LNCAP (cell line): ENCODE data around the gene OSBPL3.

Source experiments
- CTCF ChIP-seq: fragments of 450-650 bp; IDR thresholded peaks from 2 replicates; pipeline ENCODE4 v1.5.1; 2017; ENCODE audit warnings: mild to moderate bottlenecking

Gene OSBPL3

GRCh38 chr7:24932815-24933214 lies 47.2 kb downstream of the OSBPL3 start:
- no peak for TF ChIP-seq CTCF

- TF ChIP-seq CTCF = no peak
Observed at GRCh38 chr7:24932389-24932788, 47.6 kb downstream of the OSBPL3 start.

- TF ChIP-seq CTCF = no peak
Observed at GRCh38 chr7:24931844-24932243, 48.1 kb downstream of the OSBPL3 start.

- TF ChIP-seq CTCF = no peak
Observed at GRCh38 chr7:24930856-24931255, 49.1 kb downstream of the OSBPL3 start.

GRCh38 chr7:24926623-24927524 lies 53.1 kb downstream of the OSBPL3 start:
- TF ChIP-seq CTCF = no peak

- no peak for TF ChIP-seq CTCF
Observed at GRCh38 chr7:24924375-24924774, 55.6 kb downstream of the OSBPL3 start.

- no peak for TF ChIP-seq CTCF
Observed at GRCh38 chr7:24923172-24923865, 56.7 kb downstream of the OSBPL3 start.
